Nephron progenitor cell (in vitro differentiated cells): ENCODE data around the gene SDK1.

Experiments
- DNase-seq: peaks from one replicate; pipeline ENCODE4 v3.0.0; 2021
- H3K27ac Mint-ChIP-seq: 2 replicates; pipeline ENCODE4 v1.8.0; 2021; ENCODE audit warnings: mild to moderate bottlenecking, moderate library complexity, mixed read lengths
- H3K27me3 Mint-ChIP-seq: 2 replicates; pipeline ENCODE4 v1.8.0; 2021; ENCODE audit warnings: mild to moderate bottlenecking, low read depth, mixed read lengths; ENCODE audit not compliant: poor library complexity
- H3K36me3 Mint-ChIP-seq: 2 replicates; pipeline ENCODE4 v1.8.0; 2021; ENCODE audit warnings: low read depth, mixed read lengths
- H3K4me1 Mint-ChIP-seq: 2 replicates; pipeline ENCODE4 v1.8.0; 2021; ENCODE audit warnings: mixed read lengths
- H3K4me3 Mint-ChIP-seq: 2 replicates; pipeline ENCODE4 v1.8.0; 2021; ENCODE audit warnings: mild to moderate bottlenecking, moderate library complexity, mixed read lengths
- H3K9me3 Mint-ChIP-seq: 2 replicates; pipeline ENCODE4 v1.8.0; 2021; ENCODE audit warnings: mild to moderate bottlenecking, moderate library complexity, mixed read lengths
- CTCF ChIP-seq: fragments of 200-600 bp; sonication (generic); IDR thresholded peaks from 2 replicates; pipeline ENCODE4 v1.5.0; 2021; ENCODE audit warnings: antibody characterized with exemption

Gene SDK1

GRCh38 chr7:3271298-3271697, 29.8 kb upstream of the SDK1 start:
- Mint-ChIP-seq H3K27ac (no peak overlapping the region), H3K9me3 (no peaks in the 10 kb centered on the region), H3K36me3 (no peaks in the 10 kb centered on the region), H3K27me3 (no peaks in the 10 kb centered on the region), H3K4me1 (peaks cover 9% of the 10 kb centered on the region), H3K4me3 (no peak overlapping the region)
- no peak for TF ChIP-seq CTCF
- DNase-seq, result no peak

- H3K27ac Mint-ChIP-seq, result peak overlapping the region; percentile 62
- H3K36me3 Mint-ChIP-seq, result no peaks in the 10 kb centered on the region
- DNase-seq, result no peak
- H3K9me3 Mint-ChIP-seq, result no peaks in the 10 kb centered on the region
- H3K4me3 Mint-ChIP-seq, result no peak overlapping the region
- no peaks in the 10 kb centered on the region for H3K27me3 Mint-ChIP-seq
- H3K4me1 Mint-ChIP-seq, result peaks cover 6% of the 10 kb centered on the region
- TF ChIP-seq CTCF, result no peak
Observed at GRCh38 chr7:3272691-3273141, 28.3 kb upstream of the SDK1 start.

- H3K36me3 Mint-ChIP-seq, result no peaks in the 10 kb centered on the region
- H3K4me1 Mint-ChIP-seq, result no peaks in the 10 kb centered on the region
- H3K27ac Mint-ChIP-seq, result no peak overlapping the region
- H3K9me3 Mint-ChIP-seq, result no peaks in the 10 kb centered on the region
- no peaks in the 10 kb centered on the region for H3K27me3 Mint-ChIP-seq
- TF ChIP-seq CTCF, result no peak
- no peak for DNase-seq
- H3K4me3 Mint-ChIP-seq, result no peak overlapping the region
Observed at GRCh38 chr7:3274131-3274530, 26.9 kb upstream of the SDK1 start.

- Mint-ChIP-seq H3K4me1 (peaks cover 7% of the 10 kb centered on the region), H3K4me3 (no peak overlapping the region), H3K9me3 (no peaks in the 10 kb centered on the region), H3K27me3 (no peaks in the 10 kb centered on the region), H3K36me3 (no peaks in the 10 kb centered on the region), H3K27ac (no peak overlapping the region)
- no peak for TF ChIP-seq CTCF
- DNase-seq, result no peak
Observed at GRCh38 chr7:3277604-3278572, 23.2 kb upstream of the SDK1 start.

GRCh38 chr7:3279147-3279818, 21.8 kb upstream of the SDK1 start:
- H3K36me3 Mint-ChIP-seq, result no peaks in the 10 kb centered on the region
- TF ChIP-seq CTCF, result no peak
- no peak overlapping the region for H3K27ac Mint-ChIP-seq
- H3K4me1 Mint-ChIP-seq, result peaks cover 7% of the 10 kb centered on the region
- DNase-seq, result no peak
- H3K9me3 Mint-ChIP-seq, result no peaks in the 10 kb centered on the region
- H3K27me3 Mint-ChIP-seq, result no peaks in the 10 kb centered on the region
- H3K4me3 Mint-ChIP-seq, result no peak overlapping the region
